Right cardiac atrium (tissue), 5 donors: ENCODE measurements around the gene PCDHGC5. TPM values are rescaled to one million over a fixed set of nuclear protein-coding genes. Genes with fewer than 3 reads are reported as not detected.

Experiments
- polyA plus RNA-seq: library from polyadenylated mRNA; stranded (reverse); fragments of 200-250 nt; gene quantifications from one replicate; pipeline ENCODE4 v1.2.3, GENCODE V29; 2013
- total RNA-seq, 4 donors: library from RNA; stranded (reverse); fragmentation: NEBNext Ultra II Directional; extraction: Animal tissue kit (Norgen Biotek cat#: 25700); gene quantifications; one replicate each; pipeline ENCODE4 v1.2.1, GENCODE V29; 2021
- donor health status: healthy with polysubstance abuse.
- donor health status: DM: no; HTN: yes; CAD: no.
- donor health status: DM: no; HTN: no; CAD: no.
- donor health status: DM: no; HTN: yes; CAD: no; lungs with severe emphysema.
- donor health status: DM: yes; HTN: yes; CAD: no.

PCDHGC5 gene
- total and polyA plus RNA-seq, 5 donors = 1.4 to 2.3 (median 1.4) TPM

Other genes with a start within 250 kb of the PCDHGC5 start
- gene PCDHB15, start 243.7 kb upstream of the PCDHGC5 start, total RNA-seq = 1 to 10 TPM; 2.9 to 6.7 (median 5.3) TPM
- 2.5 TPM for gene PCDHB15, start 243.7 kb upstream of the PCDHGC5 start, polyA plus RNA-seq
- gene SLC25A2, start 185.0 kb upstream of the PCDHGC5 start, total RNA-seq = under 1 TPM in 2 of 4 donors, not detected in 2; 0.17 to 0.37 TPM
- 0.14 TPM for gene SLC25A2, start 185.0 kb upstream of the PCDHGC5 start, polyA plus RNA-seq
- 100 to 1,000 TPM in 1 of 4 donors, 10 to 100 TPM in 3; 86.7 to 109 (median 95.1) TPM for gene TAF7, start 168.3 kb upstream of the PCDHGC5 start, total RNA-seq
- gene TAF7, start 168.3 kb upstream of the PCDHGC5 start, polyA plus RNA-seq = 94.6 TPM
- 1 to 10 TPM; 1.7 to 2.8 (median 1.8) TPM for gene PCDHGA1, start 158.6 kb upstream of the PCDHGC5 start, total RNA-seq
- 0.70 TPM for gene PCDHGA1, start 158.6 kb upstream of the PCDHGC5 start, polyA plus RNA-seq
- gene PCDHGA2, start 150.3 kb upstream of the PCDHGC5 start, total RNA-seq = 1 to 10 TPM; 6.4 to 9.4 (median 7.1) TPM
- 2.2 TPM for gene PCDHGA2, start 150.3 kb upstream of the PCDHGC5 start, polyA plus RNA-seq
- 1 to 10 TPM; 4.9 to 7.7 (median 5.6) TPM for gene PCDHGA3, start 145.3 kb upstream of the PCDHGC5 start, total RNA-seq
- gene PCDHGA3, start 145.3 kb upstream of the PCDHGC5 start, polyA plus RNA-seq = 2.1 TPM
- 1 to 10 TPM; 2.7 to 4.4 (median 3.8) TPM for gene PCDHGB1, start 139.0 kb upstream of the PCDHGC5 start, total RNA-seq
- gene PCDHGB1, start 139.0 kb upstream of the PCDHGC5 start, polyA plus RNA-seq = 1.3 TPM
- gene PCDHGA4, start 134.1 kb upstream of the PCDHGC5 start, total RNA-seq = 1 to 10 TPM; 4.4 to 5.8 (median 5.7) TPM
- gene PCDHGA4, start 134.1 kb upstream of the PCDHGC5 start, polyA plus RNA-seq = 1.7 TPM
- gene PCDHGB2, start 129.1 kb upstream of the PCDHGC5 start, total RNA-seq = 1 to 10 TPM; 3.5 to 6.5 (median 5.0) TPM
- 1.9 TPM for gene PCDHGB2, start 129.1 kb upstream of the PCDHGC5 start, polyA plus RNA-seq
- gene PCDHGA5, start 124.9 kb upstream of the PCDHGC5 start, total RNA-seq = 1 to 10 TPM; 3.4 to 4.7 (median 4.2) TPM
- 2.0 TPM for gene PCDHGA5, start 124.9 kb upstream of the PCDHGC5 start, polyA plus RNA-seq
- 1 to 10 TPM; 4.8 to 5.5 (median 5.1) TPM for gene PCDHGB3, start 118.8 kb upstream of the PCDHGC5 start, total RNA-seq
- gene PCDHGB3, start 118.8 kb upstream of the PCDHGC5 start, polyA plus RNA-seq = 1.7 TPM
- 1 to 10 TPM; 3.7 to 5.3 (median 4.9) TPM for gene PCDHGA6, start 115.2 kb upstream of the PCDHGC5 start, total RNA-seq
- 2.2 TPM for gene PCDHGA6, start 115.2 kb upstream of the PCDHGC5 start, polyA plus RNA-seq
- gene PCDHGA7, start 106.3 kb upstream of the PCDHGC5 start, total RNA-seq = 1 to 10 TPM; 3.9 to 5.2 (median 4.5) TPM
- gene PCDHGA7, start 106.3 kb upstream of the PCDHGC5 start, polyA plus RNA-seq = 1.8 TPM
- gene PCDHGB4, start 101.4 kb upstream of the PCDHGC5 start, total RNA-seq = 1 to 10 TPM; 4.8 to 5.5 (median 5.3) TPM
- gene PCDHGB4, start 101.4 kb upstream of the PCDHGC5 start, polyA plus RNA-seq = 2.0 TPM
- gene PCDHGA8, start 96.4 kb upstream of the PCDHGC5 start, total RNA-seq = 1 to 10 TPM; 4.0 to 5.2 (median 4.3) TPM
- 1.3 TPM for gene PCDHGA8, start 96.4 kb upstream of the PCDHGC5 start, polyA plus RNA-seq
- 1 to 10 TPM; 6.4 to 8.6 (median 6.8) TPM for gene PCDHGB5, start 91.1 kb upstream of the PCDHGC5 start, total RNA-seq
- gene PCDHGB5, start 91.1 kb upstream of the PCDHGC5 start, polyA plus RNA-seq = 3.3 TPM
- gene PCDHGA9, start 86.3 kb upstream of the PCDHGC5 start, total RNA-seq = 1 to 10 TPM; 3.7 to 5.4 (median 3.7) TPM
- gene PCDHGA9, start 86.3 kb upstream of the PCDHGC5 start, polyA plus RNA-seq = 1.6 TPM
- gene PCDHGB6, start 81.1 kb upstream of the PCDHGC5 start, total RNA-seq = 1 to 10 TPM; 5.9 to 6.6 (median 6.3) TPM
- gene PCDHGB6, start 81.1 kb upstream of the PCDHGC5 start, polyA plus RNA-seq = 3.1 TPM
- 1 to 10 TPM; 3.9 to 5.3 (median 4.5) TPM for gene PCDHGA10, start 76.1 kb upstream of the PCDHGC5 start, total RNA-seq
- 1.6 TPM for gene PCDHGA10, start 76.1 kb upstream of the PCDHGC5 start, polyA plus RNA-seq
- gene PCDHGB7, start 71.4 kb upstream of the PCDHGC5 start, total RNA-seq = 10 to 100 TPM in 3 of 4 donors, 1 to 10 TPM in 1; 9.7 to 10.6 (median 10.5) TPM
- gene PCDHGB7, start 71.4 kb upstream of the PCDHGC5 start, polyA plus RNA-seq = 3.5 TPM
- 1 to 10 TPM; 3.1 to 4.2 (median 3.6) TPM for gene PCDHGA11, start 68.0 kb upstream of the PCDHGC5 start, total RNA-seq
- gene PCDHGA11, start 68.0 kb upstream of the PCDHGC5 start, polyA plus RNA-seq = 2.2 TPM
- 1 to 10 TPM; 4.8 to 7.1 (median 5.6) TPM for gene PCDHGA12, start 58.6 kb upstream of the PCDHGC5 start, total RNA-seq
- gene PCDHGA12, start 58.6 kb upstream of the PCDHGC5 start, polyA plus RNA-seq = 2.7 TPM
- 10 to 100 TPM; 19.6 to 42.5 (median 33.5) TPM for gene PCDHGC3, start 13.1 kb upstream of the PCDHGC5 start, total RNA-seq
- 35.5 TPM for gene PCDHGC3, start 13.1 kb upstream of the PCDHGC5 start, polyA plus RNA-seq
- 1 to 10 TPM; 1.4 to 2.3 (median 1.8) TPM for gene PCDHGC4, start 4.1 kb upstream of the PCDHGC5 start, total RNA-seq
- gene PCDHGC4, start 4.1 kb upstream of the PCDHGC5 start, polyA plus RNA-seq = 1.3 TPM
- 10 to 100 TPM; 15.8 to 53.0 (median 19.2) TPM for gene DIAPH1, start 129.9 kb downstream of the PCDHGC5 start, total RNA-seq
- 11.8 TPM for gene DIAPH1, start 129.9 kb downstream of the PCDHGC5 start, polyA plus RNA-seq
- 10 to 100 TPM; 25.4 to 35.0 (median 28.0) TPM for gene HDAC3, start 147.8 kb downstream of the PCDHGC5 start, total RNA-seq
- 28.8 TPM for gene HDAC3, start 147.8 kb downstream of the PCDHGC5 start, polyA plus RNA-seq
- gene RELL2, start 147.9 kb downstream of the PCDHGC5 start, total RNA-seq = 1 to 10 TPM; 1.2 to 2.0 (median 1.3) TPM
- 1.5 TPM for gene RELL2, start 147.9 kb downstream of the PCDHGC5 start, polyA plus RNA-seq
- gene FCHSD1, start 162.3 kb downstream of the PCDHGC5 start, total RNA-seq = 1 to 10 TPM; 3.8 to 6.7 (median 5.1) TPM
- gene FCHSD1, start 162.3 kb downstream of the PCDHGC5 start, polyA plus RNA-seq = 4.3 TPM
- gene ARAP3, start 193.1 kb downstream of the PCDHGC5 start, total RNA-seq = 10 to 100 TPM; 13.6 to 18.8 (median 17.4) TPM
- 12.4 TPM for gene ARAP3, start 193.1 kb downstream of the PCDHGC5 start, polyA plus RNA-seq